IgD-negative memory B cell (primary cell): ENCODE data around the gene ZNF689. TPM values are rescaled to one million over a fixed set of nuclear protein-coding genes. Genes with fewer than 3 reads are reported as not detected.
A peak's percentile ranks its signal among the peaks of the same experiment; 100 is the strongest.

Experiments used
- H3K27ac Mint-ChIP-seq, 3 donors: one replicate each; pipeline ENCODE4 v1.8.0; 2020 to 2022; ENCODE audit warnings: mild to moderate bottlenecking in 3 of 3, mixed read lengths in 3 of 3, moderate library complexity in 1 of 3
- H3K27me3 Mint-ChIP-seq: one replicate; pipeline ENCODE4 v1.8.0; 2021; ENCODE audit warnings: mixed read lengths
- H3K36me3 Mint-ChIP-seq: one replicate; pipeline ENCODE4 v1.8.0; 2020; ENCODE audit warnings: mild to moderate bottlenecking, mixed read lengths
- H3K4me1 Mint-ChIP-seq, 3 donors: one replicate each; pipeline ENCODE4 v1.8.0; 2020 to 2022; ENCODE audit warnings: mixed read lengths in 3 of 3, mild to moderate bottlenecking in 1 of 3
- H3K4me3 Mint-ChIP-seq, 4 donors: one replicate each; pipeline ENCODE4 v1.8.0; 2020 to 2022; ENCODE audit warnings: mild to moderate bottlenecking in 4 of 4, mixed read lengths in 4 of 4, moderate library complexity in 3 of 4
- H3K9me3 Mint-ChIP-seq, 3 donors: one replicate each; pipeline ENCODE4 v1.8.0; 2020 to 2021; ENCODE audit warnings: mixed read lengths in 3 of 3, mild to moderate bottlenecking in 1 of 3
- polyA plus RNA-seq: library from polyadenylated mRNA; unstranded; fragments of 300-500 nt; fragmentation: Illumina TruSeq; gene quantifications from one replicate; pipeline ENCODE4 v1.2.3, GENCODE V29; 2021

The ZNF689 gene
- polyA plus RNA-seq, 1 donor from 2014 or later = 12.8 TPM

DNA sequence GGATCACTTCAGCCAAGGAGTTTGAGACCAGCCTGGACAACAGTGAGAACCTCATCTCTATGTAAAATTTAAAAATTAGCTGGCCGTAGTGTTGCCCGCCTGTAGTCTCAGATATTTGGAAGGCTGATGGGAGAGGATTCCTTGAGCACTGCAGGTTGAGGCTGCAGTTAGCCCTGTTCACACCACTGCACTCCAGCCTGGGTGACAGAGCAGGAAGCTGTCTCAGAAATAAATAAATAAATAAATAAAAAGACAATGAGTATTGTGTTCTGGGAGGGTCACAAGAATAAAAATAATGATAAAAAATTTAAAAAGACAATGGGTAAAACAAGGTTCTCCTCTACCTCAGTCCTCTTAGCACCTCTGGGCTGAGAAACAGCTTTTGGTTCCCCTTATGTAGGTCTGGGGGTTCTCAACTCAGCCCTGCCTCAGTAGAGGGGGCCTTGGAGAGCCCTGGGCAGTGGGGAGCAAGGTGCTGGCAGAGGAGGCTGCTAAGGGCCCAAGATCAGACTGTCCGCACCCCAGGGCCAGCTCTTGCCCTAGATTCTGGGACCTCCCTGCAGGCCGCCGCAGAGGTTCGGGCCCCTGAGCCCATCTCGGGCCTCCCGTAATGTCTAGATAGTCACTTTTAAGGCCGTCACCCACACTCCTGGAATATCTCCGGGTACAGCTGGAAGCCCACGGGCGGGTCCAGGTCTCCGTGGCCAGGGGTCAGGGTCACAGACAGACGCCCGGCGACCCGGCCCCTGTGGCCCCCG, 55.5 kb downstream of the ZNF689 start:
- peak overlapping the region in 1 of 4 donors; percentile 69 for H3K4me3 Mint-ChIP-seq
- peaks cover 5 to 15% (median 5%) of the 10 kb centered on the region in 3 donors for H3K4me1 Mint-ChIP-seq
- H3K27me3 Mint-ChIP-seq = no peaks in the 10 kb centered on the region
- peaks cover 2% of the 10 kb centered on the region for H3K36me3 Mint-ChIP-seq
- no peak overlapping the region for H3K27ac Mint-ChIP-seq
- H3K9me3 Mint-ChIP-seq = no peaks in the 10 kb centered on the region

DNA sequence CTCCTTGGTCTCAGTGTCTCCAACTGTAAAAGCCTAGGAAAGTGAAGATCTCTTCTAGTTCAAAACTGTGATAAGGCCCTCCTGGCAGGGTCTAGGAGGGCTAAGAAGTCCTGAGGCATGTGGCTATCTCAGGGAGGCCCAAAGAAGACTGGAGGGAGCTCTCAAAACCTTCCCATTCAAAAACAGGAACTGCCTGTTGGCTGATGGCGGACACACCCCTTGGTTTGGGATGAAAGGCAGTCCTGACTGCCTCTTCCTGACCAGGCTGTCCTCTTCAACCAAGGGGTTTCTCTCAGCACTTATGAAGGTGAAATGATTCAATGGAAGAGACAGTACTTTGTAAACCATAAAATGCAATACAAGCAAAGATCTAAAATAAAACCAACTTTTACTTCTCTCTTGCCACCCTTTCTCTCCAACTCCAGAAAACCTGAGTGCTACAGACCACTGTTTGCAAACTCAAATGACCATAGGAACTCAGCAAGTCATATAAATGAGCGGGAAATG, 56.7 kb downstream of the ZNF689 start:
- Mint-ChIP-seq H3K4me1 (peaks cover 3 to 11% (median 5%) of the 10 kb centered on the region in 3 donors), H3K27ac (peak overlapping the region in 1 of 3 donors; percentile 76), H3K9me3 (no peaks in the 10 kb centered on the region), H3K27me3 (no peaks in the 10 kb centered on the region), H3K4me3 (peak overlapping the region in 1 of 4 donors; percentile 69), H3K36me3 (no peaks in the 10 kb centered on the region)

DNA sequence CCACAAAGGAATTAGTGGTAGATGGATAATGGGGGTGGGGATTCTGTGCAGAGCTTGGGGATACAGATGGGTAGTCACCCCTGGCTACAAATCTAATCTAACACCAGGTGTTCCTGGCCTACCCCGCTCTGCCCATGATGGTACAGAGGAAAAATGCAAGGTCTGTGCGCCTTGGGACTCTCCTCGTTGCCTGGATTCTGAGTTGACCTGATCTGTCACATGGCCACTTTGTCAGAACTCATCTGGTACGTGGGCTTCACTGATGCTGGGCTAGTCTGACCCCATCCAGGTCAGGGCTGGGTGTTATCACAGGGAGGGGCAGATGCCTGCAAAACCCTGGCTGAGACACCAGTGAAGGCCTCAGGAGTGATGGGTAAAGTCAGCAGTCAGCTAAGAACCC, 57.2 kb downstream of the ZNF689 start:
- Mint-ChIP-seq H3K4me1 (peaks cover 0 to 11% (median 5%) of the 10 kb centered on the region in 3 donors), H3K4me3 (peak overlapping the region in 1 of 4 donors; percentile 69)

More for the DNA sequence above, 57.2 kb downstream of the ZNF689 start:
- H3K27ac Mint-ChIP-seq = no peak overlapping the region
- H3K9me3 Mint-ChIP-seq = no peaks in the 10 kb centered on the region
- no peaks in the 10 kb centered on the region for H3K36me3 Mint-ChIP-seq
- no peaks in the 10 kb centered on the region for H3K27me3 Mint-ChIP-seq

Other genes with a start within 250 kb of the ZNF689 start
- 11.3 TPM for gene TBC1D10B, start 239.9 kb downstream of the ZNF689 start, polyA plus RNA-seq
- gene MYL11, start 235.6 kb downstream of the ZNF689 start, polyA plus RNA-seq = 1.7 TPM
- 161 TPM for gene SEPTIN1, start 227.8 kb downstream of the ZNF689 start, polyA plus RNA-seq
- gene ZNF48, start 215.0 kb downstream of the ZNF689 start, polyA plus RNA-seq = 9.7 TPM
- gene ZNF771, start 202.8 kb downstream of the ZNF689 start, polyA plus RNA-seq = 4.8 TPM
- 137 TPM for gene DCTPP1, start 180.4 kb downstream of the ZNF689 start, polyA plus RNA-seq
- 64.0 TPM for gene SEPHS2, start 164.5 kb downstream of the ZNF689 start, polyA plus RNA-seq
- gene ITGAL, start 137.6 kb downstream of the ZNF689 start, polyA plus RNA-seq = 51.9 TPM
- gene ZNF768, start 83.8 kb downstream of the ZNF689 start, polyA plus RNA-seq = 12.7 TPM
- gene ZNF747, start 75.5 kb downstream of the ZNF689 start, polyA plus RNA-seq = 14.8 TPM
- gene ZNF764, start 52.0 kb downstream of the ZNF689 start, polyA plus RNA-seq = 6.2 TPM
- gene ZNF688, start 38.7 kb downstream of the ZNF689 start, polyA plus RNA-seq = 40.7 TPM
- gene ZNF785, start 24.7 kb downstream of the ZNF689 start, polyA plus RNA-seq = 2.9 TPM
- 27.6 TPM for gene PRR14, start 40.6 kb upstream of the ZNF689 start, polyA plus RNA-seq
- 7.1 TPM for gene FBRS, start 48.0 kb upstream of the ZNF689 start, polyA plus RNA-seq
- 32.6 TPM for gene SRCAP, start 88.8 kb upstream of the ZNF689 start, polyA plus RNA-seq
- gene PHKG2, start 138.0 kb upstream of the ZNF689 start, polyA plus RNA-seq = 36.7 TPM
- gene CFAP119, start 151.7 kb upstream of the ZNF689 start, polyA plus RNA-seq = 0.63 TPM
- 56.0 TPM for gene RNF40, start 151.9 kb upstream of the ZNF689 start, polyA plus RNA-seq
- 0.30 TPM for gene ZNF629, start 176.8 kb upstream of the ZNF689 start, polyA plus RNA-seq